HG02870 (cell line): ENCODE measurements around the gene NCK2.
"Not testable (repeated sequence)": the region's sequence is repeated elsewhere in the genome, so short reads cannot be mapped to it uniquely, and the experiment has no call there.

Experiments
- ATAC-seq: cut with Tn5 transposase; IDR thresholded peaks from one replicate; pipeline ENCODE4 v1.9.1; 2021; ENCODE audit warnings: mild to moderate bottlenecking, moderate library complexity; ENCODE audit not compliant: unreplicated experiment

The NCK2 gene

GRCh38 chr2:105754011-105754410 lies 9.3 kb downstream of the NCK2 start:
- no peak for ATAC-seq

GRCh38 chr2:105754994-105755393 lies 10.3 kb downstream of the NCK2 start:
- no peak for ATAC-seq

GRCh38 chr2:105755895-105756294 lies 11.2 kb downstream of the NCK2 start:
- ATAC-seq, result no peak

GRCh38 chr2:105756435-105756834 lies 11.7 kb downstream of the NCK2 start:
- no peak for ATAC-seq

- ATAC-seq, result not testable (repeated sequence)
These were observed 12.2 kb downstream of the NCK2 start for GRCh38 chr2:105756865-105757264.

GRCh38 chr2:105757433-105757832 lies 12.7 kb downstream of the NCK2 start:
- no peak for ATAC-seq

- no peak for ATAC-seq
These were observed 15.5 kb downstream of the NCK2 start for GRCh38 chr2:105760191-105760590.

- no peak for ATAC-seq
These were observed 16.1 kb downstream of the NCK2 start for GRCh38 chr2:105760639-105761337.

GRCh38 chr2:105761931-105762515 lies 17.3 kb downstream of the NCK2 start:
- ATAC-seq, result no peak

GRCh38 chr2:105763076-105763475 lies 18.4 kb downstream of the NCK2 start:
- no peak for ATAC-seq

- no peak for ATAC-seq
These were observed 19.3 kb downstream of the NCK2 start for GRCh38 chr2:105764059-105764458.

- no peak for ATAC-seq
These were observed 20.9 kb downstream of the NCK2 start for GRCh38 chr2:105765415-105766299.

GRCh38 chr2:105766300-105766866 lies 21.7 kb downstream of the NCK2 start:
- no peak for ATAC-seq

- ATAC-seq, result no peak
These were observed 23.5 kb downstream of the NCK2 start for GRCh38 chr2:105768176-105768575.

- ATAC-seq, result peak; percentile 41
These were observed 24.3 kb downstream of the NCK2 start for GRCh38 chr2:105768961-105769452.

- no peak for ATAC-seq
These were observed 24.8 kb downstream of the NCK2 start for GRCh38 chr2:105769504-105769903.

GRCh38 chr2:105770149-105770548 lies 25.4 kb downstream of the NCK2 start:
- ATAC-seq, result no peak

- ATAC-seq, result not testable (repeated sequence)
These were observed 26.6 kb downstream of the NCK2 start for GRCh38 chr2:105771291-105771690.

GRCh38 chr2:105771836-105772235 lies 27.1 kb downstream of the NCK2 start:
- no peak for ATAC-seq

GRCh38 chr2:105772362-105772761 lies 27.6 kb downstream of the NCK2 start:
- no peak for ATAC-seq

- no peak for ATAC-seq
These were observed 28.9 kb downstream of the NCK2 start for GRCh38 chr2:105773568-105773967.
